ENCODE measurements around the gene RAPGEF5. TPM values are rescaled to one million over a fixed set of nuclear protein-coding genes. Genes with fewer than 3 reads are reported as not detected.
"Not testable (repeated sequence)": the region's sequence is repeated elsewhere in the genome, so short reads cannot be mapped to it uniquely, and the experiment has no call there.

The RAPGEF5 gene
- polyA plus RNA-seq, 12 donors: 13.9 to 32.1 (median 17.2) TPM; not detected in 1

DNA sequence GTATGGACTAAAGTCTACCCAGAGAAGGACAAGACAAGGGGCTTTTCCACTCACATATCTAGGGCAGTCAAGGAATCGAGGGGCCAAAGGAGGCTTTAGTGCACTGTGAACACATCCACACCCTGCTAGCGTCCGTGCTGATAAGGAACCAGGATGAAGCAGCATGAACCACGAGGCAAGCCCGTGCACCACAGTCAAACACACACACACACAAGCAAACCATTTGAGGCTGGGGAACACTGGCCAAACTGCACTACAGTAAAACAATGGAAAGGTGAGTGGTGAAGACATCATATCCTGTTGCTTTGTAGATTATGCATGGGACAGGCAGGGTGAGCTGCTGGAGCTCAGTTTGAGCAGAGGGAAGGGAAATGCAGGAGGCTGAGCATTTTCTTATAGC is 233.8 kb downstream of the RAPGEF5 start:
- DNase-seq: no peak

DNA sequence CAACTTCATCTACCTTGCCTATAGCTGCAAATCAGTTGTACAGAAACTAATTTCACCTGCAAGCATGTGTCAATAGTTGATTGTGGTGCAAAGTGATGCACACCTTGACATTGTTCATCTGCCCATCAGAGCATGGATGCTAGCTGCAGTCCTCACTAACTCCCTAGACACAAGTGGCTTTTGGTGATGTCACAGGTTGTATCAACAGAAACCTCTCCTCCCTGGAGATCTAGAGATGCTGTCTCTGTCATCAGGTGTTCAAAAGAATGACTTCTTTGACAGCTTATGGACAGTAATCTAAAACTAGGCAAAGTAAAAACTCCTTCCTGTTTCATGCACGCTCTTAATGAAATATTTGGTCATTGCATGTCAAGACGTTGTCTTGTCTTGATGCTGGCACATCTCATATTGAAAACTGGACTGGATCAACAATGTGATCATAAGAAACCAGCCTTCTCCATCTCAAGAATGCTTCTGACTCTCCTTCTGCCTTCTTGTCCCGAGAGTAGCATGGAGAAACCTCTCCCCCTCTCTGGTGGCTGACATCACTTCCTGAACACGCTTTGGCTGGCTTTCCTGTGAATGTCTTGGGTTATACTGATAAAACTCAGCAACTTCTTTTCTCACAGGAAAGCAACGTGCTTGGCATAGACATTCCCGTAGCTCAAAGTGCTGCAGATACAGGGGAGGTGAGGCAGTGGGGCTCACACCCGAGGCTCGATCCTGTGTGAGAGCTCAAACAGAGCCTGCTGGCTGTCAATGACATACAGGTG is 235.1 kb downstream of the RAPGEF5 start:
- peak; percentile 15 for DNase-seq

DNA sequence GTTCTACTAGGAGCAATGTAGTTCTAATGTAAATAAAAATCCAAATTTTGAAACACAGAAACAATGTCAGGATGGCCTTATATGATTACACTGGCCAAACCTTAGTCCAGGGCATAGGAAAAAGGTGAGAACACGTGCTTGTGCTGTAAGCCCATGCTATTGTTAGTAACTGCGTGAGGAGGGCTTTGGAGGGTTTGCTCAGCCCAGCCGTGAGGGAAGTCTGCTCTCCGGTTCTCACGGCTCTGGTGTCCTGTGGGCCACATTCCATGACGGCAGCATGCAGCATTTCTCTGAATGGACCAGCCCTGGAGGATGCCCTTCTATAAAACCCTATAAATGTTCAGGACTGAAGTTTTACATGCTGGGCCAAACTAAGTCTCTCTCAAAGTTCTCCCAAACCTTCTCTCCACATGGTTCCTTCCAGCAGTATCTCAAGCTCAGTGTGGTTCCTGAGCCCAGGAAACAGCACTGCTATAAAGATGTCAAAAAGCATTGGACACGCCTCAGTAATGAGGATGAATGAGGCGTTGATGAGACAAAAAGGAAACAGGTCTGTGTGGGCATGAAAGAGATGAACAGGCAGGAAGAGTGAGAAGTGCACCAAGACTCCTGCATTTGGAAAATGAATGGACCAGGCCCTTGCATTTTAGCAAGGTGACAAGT is 236.4 kb downstream of the RAPGEF5 start:
- DNase-seq: no peak

DNA sequence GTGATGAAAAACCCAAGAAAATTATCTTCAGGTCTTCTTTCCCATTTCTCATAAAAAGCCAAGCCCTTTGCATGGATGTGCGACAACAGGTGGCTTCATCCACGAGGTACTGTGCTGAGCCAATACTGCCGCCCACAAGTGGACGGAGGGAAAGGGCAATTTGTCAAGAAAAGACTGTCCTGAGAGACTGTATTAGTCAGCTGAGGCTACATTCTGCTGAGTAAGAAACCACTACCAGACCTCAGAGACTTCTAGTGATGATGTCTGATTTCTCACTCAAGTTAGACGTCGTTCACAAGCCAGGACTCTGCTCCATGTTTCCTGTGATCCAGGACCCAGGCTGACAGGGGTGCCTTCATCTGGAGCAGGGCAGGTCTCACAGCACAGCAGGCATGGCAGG is 239.7 kb downstream of the RAPGEF5 start:
- DNase-seq: no peak

DNA sequence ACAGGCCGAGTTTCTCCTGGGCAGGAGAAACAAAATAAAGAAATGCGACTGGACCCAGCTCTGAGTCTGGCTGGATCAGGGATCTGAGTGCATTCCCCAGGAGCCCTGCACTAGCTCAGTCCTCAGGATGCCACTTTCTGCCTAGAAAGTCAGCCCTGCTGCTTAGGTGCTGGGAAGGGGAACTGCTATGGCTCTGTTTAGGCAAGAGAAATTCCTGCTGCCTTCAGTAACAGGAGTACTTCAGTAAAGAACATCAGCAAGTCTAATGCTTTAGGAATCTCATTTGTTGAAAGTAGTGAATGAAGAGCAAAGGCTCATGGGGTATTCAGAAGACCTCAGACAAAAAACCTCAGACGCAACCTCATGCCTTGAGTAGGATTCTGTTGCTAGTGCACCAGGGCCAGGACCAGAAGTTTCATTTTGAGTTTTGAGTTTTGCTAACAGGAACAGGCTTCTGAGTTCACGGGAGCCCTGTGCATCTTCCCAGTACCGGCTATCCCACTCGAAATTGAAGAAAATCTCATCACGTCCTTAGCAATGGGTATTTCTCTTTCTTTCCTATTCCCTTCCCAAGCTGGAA is 240.4 kb downstream of the RAPGEF5 start:
- DNase-seq: no peak

DNA sequence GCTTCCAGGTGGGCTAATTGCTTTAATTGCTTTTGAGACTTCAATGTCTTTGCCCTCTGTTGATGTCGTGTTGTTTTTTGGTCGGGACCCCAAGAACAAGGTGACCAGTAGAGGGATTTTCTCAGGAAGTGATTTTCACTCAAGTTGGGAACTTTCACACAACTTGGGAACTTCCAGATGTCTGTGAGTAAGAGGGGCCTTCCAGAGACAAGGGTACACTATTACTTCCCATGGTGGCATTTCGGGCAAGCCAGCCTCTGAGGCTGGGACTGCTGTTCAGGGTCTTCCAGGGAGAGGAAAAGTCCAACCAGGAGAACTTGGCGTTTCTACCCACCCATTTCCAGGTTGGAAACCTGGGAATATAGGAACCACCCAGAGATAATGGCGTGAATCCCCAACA is 241.3 kb downstream of the RAPGEF5 start:
- no peak for DNase-seq

DNA sequence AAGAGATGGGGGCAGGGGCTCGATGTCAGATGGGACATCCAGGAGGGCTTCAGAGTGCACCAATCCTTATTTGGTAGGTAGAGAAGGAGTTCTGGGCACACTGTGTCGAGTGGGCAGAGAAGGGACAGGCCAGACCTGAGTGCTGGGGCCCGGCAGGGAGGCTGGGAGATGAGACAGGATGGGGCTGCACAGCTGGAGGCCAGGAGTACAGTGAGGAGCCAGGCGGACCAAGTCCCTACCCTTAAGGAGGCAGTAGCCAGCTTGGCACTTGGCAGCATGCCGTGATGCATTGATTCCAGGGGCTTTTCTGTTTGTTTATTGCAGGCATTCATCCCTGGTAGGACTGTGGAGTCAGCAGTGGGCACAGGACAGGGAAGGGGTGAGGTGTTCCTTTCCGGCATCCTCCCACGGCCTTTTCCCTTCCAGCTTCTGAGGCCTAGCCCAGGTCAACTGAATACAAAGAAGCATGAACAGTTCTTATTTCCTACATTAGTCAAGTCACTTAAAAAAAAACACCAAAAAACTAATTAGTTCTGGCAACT is 242.4 kb downstream of the RAPGEF5 start:
- no peak for DNase-seq

DNA sequence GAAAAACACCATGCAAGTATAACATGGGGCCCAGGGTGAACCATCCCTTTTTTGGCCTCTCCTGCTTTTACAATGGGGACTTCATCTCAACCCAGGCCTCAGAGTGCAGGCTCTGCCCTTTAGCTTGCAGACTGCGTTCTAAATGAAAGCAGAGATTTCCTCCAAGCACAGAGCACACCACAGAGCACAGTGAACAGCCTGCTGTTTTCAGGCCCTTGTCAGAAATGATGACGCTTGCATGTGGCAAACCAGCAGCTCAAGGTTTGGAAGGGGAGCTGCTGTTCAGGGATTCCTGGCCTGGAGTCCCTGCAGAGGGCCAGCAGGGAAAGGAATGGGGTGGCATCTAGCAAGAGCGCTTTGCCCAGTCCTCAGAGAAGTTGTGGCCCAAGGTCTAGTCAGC is 243.9 kb downstream of the RAPGEF5 start:
- no peak for DNase-seq

DNA sequence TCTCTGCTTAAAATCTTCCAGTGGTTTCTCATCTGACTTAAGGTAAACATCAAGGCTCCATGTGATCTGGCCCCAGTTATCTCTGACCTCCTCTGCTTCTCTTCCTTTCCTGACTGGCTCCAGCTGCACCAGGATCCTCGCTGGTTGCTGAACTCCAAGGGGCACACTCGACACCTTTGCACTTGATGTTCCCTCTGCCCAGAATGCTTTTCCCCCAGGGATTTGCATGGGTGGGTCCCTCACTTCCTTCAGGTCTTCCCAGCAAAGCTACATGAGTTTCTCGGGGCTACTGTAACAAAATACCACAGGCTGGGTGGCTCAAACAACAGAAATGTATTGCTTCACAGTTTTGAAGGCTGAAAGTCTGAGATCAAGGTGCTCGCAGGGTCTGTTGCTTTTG is 245.3 kb downstream of the RAPGEF5 start:
- DNase-seq: no peak

DNA sequence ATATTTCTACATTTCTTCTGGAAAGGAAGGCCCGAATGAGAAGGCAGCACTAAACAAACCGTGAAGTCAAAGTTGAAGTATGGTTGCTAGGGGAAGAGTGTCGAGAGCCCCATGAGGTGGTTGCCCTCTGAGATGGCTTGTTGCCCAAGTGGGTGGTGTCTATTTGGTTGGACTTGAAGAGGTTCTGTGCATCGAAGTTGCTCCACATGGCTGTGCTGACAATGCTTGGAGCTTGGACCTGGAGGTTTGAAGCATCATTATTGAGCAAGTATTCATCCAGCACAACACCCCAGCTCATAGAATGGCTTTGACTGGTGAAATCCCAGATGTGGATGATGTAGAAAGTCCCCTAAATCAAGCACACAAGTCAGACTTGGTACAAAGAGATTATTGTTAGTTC is 246.1 kb downstream of the RAPGEF5 start:
- no peak for DNase-seq

DNA sequence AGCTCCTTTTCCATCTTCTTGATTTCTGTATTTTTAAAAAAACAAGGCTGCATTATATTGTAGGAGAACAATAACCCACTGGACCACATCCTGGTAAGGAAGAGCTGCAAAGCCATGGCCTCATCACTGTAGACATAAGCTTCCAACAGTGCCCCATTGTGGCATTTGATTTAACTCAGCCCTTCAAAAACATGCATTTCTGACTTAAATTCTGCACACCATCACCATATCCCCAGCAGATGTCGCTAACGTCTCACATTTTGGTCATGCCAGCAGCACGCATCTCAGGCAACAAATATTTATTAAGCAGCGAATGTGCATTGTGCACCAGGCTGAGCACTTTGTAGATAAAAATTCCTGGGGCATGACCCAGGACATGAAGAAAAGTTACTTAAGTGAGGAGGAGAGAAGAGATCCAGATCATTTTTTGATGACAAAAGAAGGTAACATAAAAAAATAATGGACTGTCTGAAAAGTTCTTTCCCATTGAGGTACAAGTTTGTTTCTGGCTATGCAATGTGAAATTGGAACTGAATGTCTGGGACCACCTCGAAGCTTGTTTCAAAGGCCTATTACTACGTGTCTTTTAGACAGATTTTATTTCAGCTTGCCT is 246.6 kb downstream of the RAPGEF5 start:
- peak; percentile 87 for DNase-seq

DNA sequence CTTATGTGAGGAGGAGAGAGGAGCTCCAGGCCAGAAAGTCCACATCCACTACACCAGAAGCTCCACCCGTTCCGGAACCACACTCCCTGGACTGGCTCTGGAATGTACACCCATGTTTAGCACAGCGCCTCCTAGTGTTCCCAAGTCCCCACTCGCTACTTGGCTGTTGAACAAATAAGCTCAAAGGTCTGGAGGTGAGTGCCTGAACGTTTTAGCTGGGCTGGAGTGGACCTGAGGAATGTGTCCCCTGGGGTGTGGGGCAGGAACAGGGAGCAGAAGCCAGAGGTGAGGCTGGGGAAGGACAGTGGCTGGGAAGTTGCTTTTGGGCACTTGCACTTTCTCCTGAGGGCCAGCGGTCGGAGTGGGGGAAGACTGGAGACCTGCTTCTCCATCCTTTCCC is 247.2 kb downstream of the RAPGEF5 start:
- no peak for DNase-seq

DNA sequence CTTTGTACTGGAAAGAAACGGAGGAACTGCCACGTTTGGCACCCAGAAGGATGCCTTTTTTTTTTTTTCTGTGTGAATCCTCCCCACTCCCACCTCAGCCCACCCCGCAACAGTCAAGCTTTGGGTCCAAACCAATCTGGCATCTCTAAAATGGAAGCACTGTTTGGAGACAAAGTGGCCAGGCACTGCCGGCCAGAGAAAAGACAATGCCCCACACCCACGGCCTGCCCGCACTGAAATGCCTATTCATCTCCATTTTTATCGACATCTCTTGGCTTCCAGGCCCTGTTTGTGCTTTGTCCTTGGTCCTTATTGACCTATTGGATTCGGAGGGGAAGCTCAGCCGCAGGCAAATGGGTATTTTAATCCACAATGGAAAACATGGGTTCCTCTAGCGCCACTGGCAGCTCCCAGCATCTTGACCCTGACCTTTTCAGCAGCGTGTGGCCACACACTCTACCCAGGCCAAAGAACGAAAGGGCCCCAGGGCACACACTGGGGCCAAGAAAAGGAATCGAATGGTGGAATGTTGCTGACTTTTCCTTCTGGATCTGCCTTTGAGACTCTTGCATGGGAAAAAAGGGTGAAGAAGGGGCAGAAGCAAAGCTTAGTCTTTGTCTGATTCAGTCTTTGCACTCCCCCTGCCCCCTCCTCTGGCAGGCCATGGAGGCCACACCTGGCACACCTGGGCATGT is 248.7 kb downstream of the RAPGEF5 start:
- DNase-seq: no peak

DNA sequence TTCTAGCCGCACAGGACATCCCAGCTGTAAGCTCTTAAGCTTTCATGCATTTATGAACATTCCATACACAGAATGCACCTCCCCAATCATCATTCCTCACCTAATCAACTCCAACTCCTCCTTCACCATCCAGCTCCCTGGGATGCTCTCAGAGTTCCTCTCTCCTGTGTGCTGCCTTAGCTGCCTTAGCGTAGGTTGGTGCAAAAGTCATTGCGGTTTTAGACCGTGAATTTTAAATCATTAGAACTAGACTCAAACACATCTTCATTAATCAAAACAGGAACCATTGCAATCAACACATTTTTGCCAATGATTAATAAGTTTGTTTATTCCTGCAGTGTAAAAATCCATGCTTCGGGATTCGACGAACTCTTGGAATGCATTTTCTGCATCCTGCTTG is 251.4 kb downstream of the RAPGEF5 start:
- DNase-seq: no peak

DNA sequence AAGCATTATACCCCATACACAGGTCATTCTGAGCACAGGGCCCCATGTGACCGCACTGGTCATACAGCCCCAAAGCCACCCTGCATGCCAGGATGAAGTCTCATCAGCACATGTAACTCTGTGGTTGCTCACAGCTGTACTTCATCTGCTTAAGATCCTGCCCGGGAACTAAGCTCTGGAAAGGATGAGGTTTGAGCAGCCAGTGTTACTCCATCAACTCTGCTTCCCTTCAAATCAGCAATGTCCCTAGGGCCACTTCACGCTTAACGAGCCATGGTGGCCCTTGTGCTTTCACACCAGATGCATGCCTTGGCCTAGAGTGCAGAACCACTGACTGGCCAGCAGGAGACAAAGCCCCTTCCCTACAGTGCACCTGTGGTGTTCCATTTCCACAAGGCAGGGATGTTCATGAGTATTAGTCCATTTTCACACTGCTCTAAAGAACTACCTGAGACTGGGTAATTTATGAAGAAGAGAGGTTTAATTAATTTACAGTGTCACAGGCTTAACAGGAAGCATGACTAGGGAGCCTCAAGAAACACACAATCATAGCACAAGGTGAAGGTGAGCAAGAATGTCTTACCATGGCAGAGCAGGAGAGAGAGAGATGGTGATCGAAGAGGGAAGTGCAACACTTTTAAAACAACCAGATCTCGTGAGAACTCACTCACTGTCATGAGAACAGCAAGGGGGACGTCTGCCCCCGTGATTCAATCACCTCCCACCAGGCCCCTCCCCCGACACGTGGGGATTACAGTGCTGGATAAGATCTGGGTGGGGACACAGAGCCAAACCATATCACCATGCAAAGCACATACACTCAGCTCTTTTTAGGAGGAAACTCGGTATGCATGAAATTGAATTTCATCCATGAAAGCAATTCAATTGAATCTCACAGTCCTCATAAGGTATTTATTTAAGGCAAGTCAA is 262.3 kb downstream of the RAPGEF5 start:
- no peak for DNase-seq

DNA sequence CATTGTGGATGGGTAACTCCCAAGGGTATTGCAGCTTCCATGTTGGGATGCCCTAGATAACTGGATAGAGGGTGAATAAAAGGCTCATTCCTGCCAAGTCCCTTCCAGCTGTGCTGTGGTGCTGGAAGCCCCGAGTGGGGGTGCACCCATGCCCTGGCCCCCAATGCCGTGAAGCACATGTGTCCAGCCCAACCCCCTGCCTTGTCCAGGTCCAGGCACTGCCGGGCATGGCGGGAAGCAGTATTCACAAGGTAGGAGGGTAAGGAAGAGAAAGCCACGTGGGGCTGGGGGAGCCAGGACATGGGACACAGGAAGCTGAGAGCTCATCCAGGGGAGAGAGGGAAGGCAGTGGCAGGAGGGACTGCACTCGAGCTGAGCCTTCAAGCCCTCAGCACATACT is 263.0 kb downstream of the RAPGEF5 start:
- no peak for DNase-seq

DNA sequence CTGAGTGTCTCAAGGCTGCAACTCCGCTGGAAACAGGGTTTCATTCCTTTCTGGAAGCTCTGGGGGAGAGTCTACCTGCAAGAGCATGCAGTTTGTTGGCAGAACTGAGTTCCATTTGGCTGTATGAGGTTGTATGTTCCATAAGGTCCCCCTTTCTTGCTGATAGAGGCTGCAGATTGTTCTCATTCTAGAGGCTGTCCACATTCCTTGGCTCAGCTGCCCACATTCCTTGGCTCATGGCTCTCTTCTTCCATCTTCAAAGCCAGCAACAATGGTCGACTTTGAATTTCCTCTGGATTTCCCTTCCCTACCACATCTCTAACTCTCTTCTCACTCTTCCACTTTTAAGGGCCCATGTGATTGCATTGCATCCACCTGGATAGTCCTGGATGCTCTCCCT is 264.0 kb downstream of the RAPGEF5 start:
- peak; percentile 73 for DNase-seq

DNA sequence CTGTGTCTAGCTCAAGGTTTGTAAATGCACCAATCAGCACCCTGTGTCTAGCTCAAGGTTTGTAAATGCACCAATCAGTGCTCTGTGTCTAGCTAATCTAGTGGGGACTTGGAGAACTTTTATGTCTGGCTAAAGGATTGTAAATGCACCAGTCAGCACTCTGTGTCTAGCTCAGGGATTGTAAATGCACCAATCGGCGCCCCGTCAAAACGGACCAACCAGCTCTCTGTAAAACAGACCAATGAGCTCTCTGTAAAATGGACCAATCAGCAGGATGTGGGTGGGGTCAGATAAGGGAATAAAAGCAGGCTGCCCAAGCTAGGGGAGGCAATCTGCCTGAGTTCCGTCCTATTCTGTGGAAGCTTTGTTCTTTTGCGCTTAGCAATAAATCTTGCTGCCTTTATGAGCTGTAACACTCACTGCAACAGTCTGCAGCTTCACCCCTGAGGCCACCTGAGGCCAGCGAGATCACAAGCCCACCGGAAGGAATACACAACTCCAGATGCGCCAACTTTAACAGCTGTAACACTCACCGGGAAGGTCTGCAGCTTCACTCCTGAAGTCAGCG is 265.9 kb downstream of the RAPGEF5 start:
- DNase-seq: not testable (repeated sequence)

DNA sequence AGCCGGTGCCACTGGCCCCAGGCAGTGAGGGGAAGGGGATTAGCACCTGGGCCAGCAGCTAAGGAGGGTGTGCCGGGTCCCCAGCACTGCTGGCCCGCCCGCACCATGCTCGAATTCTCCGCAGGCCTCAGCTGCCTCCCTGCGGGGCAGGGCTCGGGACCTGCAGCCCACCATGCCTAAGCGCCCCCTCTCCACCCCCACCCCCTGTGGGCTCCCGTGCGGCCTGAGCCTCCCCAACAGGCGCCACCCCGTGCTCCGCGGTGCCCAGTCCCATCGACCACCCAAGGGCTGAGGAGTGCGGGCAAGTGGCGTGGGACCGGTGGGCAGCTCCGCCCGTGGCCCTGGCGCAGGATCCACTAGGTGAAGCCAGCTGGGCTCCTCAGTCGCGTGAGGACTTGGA is 266.4 kb downstream of the RAPGEF5 start:
- DNase-seq: no peak

DNA sequence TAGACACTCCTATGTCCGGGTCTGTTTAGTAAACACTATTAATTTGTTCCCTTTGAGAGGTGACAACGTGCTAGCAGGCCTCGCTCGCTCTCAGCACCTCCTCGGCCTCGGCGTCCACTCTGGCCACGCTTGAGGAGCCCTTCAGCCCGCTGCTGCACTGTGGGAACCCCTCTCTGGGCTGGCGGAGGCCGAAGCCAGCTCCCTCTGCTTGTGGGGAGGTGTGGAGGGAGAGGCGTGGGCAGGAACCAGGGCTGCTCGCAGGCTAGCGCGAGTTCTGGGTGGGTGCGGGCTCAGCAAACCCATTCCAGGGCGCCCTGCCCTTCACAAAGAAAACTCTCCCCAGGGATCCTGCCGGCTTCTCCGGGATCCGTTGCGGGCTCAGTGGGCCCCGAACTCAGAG is 266.8 kb downstream of the RAPGEF5 start:
- DNase-seq: no peak

Measured in muscle of arm (tissue), 12 donors.